Posterior cingulate gyrus (tissue), 11 donors: Measurements from ENCODE around the gene MEG3.

Source experiments
- DNase-seq, 10 donors: peaks; one replicate each; pipeline versions ENCODE4 v3.0.0 to v3.0.0-alpha.2; 2020 to 2021; ENCODE audit warnings: mixed read lengths in 3 of 10
- intact Hi-C: fragments of 100-400 bp; cut with DNase I; formaldehyde crosslinking; loops from one replicate; pipeline ENCODE4 v1.15.1; 2023

MEG3 gene

DNA sequence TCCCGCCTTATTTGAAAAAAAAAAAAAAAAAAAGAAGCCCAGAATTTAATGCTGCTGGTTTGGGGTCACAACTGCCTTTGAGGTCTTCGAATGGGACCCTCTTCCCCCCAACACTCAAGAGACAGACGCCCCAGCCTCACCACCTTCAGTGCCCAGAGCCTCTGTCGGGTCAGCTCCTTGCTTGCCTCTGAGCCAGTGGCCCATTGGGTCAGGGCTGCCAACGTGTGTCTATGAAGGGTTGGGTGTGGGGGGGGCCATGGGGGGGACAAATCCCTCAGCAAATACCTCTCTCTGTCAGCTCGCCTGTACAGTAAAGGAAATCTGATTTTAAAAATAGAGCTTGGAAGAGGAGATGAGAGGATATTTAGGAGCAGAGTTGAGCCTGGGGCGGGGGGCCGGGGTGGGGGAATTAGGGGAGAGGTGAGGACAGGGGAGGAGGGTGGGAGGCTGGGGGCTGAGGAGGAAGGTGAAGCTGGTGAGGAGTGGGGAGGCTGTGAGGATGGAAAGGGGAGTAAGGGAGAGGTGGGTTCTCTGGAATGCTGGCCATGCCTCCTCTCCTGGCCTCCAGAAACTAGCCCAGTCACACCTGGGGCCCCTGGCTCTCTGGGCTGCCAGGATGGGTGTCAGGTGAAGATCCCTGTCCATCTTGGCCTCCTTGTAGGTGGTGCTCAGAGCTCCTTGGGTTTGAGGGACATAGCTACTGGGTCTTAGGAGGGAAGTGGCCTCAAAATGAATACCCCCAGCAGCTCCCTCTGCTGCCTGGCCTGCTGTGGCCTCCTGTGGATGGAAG, 64.3 kb downstream of the MEG3 start:
- intact Hi-C loops: no loop called here
- peak in 4 of 10 donors; percentile 2 to 57 (median 28) for DNase-seq

DNA sequence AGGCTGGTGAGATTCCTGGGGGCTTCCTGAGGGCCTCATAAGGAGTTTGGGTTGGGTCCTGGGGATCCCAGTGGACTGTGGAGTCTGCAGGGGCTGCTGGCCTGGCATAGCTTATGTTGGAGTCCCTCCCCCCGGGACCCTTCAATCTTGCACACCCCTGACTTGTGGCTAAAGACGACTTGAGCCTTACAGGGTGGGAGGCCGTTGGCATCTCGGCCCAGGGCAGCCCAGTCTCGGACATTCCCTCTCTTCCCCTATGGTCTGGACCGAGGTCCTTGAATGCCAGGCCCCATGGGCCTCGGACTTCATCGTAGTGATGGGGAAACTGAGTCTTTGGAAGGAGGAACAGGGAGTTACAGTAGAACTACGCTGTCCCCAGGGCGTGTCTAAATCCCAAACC, 65.1 kb downstream of the MEG3 start:
- peak in 2 of 10 donors; percentile 3 to 22 for DNase-seq
- intact Hi-C loops: no loop called here

DNA sequence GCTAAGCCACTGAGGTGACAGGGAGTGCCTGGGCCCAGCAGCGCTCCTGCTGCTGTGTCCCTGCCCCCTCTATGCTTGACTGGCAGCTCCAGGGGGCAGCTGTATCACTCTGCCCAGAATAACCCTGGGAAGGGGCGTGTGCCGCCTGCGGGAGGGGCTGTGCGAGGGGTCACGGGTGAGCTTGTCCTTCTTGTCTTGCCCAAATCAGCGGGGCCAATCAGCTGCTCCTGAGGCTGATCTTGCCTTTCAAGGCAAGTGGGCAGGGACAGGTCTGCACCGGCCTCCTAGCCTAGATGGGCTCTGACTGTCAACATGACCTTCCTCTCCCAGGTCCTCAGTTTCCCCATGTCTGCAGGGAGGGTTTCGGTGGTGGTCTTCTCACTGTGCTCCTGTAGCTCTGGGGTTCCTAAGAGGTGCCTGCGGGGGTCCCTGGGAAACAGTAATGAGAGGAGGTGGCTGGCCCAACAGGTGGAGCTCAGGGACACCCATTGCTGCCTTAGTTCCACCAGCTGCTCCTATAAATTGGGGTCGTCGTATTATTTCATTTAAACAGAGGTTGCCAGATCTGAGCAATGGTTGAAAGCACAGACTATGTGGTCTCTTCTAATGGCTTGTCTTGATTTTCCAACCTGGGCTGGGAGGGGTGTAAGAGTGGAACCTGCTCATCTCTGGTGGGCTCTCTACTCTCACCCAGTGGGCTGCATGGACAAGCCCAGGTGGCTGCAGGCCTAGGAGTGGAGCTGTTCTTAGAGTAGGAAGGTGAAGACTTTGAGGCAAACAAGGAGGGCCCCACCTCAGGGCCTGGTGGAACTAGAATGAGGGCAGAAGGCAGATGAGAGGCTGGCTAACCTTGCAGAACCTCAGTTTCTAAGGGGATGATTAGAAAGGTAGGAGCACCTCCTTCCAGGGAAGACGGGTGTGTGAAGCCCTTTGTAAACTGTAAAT, 65.9 kb downstream of the MEG3 start:
- peak in 4 of 10 donors; percentile 4 to 77 (median 58) for DNase-seq
- intact Hi-C loops: no loop called here

DNA sequence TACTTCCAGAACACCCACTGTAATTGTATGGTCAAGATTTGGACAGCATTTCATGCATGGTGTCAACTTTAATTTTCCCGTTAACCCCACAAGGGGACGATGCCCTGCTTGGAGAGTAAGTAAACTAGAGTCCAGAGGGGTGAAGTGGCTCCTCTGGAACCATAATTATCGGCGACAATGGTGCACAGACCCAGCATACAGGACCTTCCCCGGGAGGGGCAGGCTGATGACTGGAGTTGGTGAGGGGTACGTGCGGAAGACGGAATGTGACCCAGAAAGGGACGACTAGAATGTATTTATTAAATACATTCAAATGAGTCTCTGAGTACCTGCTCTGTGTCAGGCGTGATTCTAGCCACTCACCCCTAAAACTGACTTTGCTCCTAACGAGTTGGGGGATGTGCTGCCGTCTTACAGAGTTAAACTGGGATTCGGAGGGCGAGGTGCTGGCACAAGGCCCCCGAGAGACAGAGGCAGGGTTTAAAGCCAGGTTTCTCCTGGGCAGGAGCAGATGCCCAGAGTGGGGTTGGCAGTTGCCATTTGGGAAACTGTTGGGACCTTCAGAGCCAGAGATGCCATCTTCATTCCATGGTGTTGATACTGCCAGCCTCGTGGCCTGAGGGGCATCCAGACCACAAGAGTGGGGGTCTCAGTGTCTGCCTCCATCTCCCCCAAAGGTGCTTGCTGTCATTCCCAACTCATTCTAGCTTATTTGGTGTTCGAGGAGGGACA, 66.7 kb downstream of the MEG3 start:
- DNase-seq: peak in 3 of 10 donors; percentile 2 to 54 (median 52)
- intact Hi-C loops: no loop called here

DNA sequence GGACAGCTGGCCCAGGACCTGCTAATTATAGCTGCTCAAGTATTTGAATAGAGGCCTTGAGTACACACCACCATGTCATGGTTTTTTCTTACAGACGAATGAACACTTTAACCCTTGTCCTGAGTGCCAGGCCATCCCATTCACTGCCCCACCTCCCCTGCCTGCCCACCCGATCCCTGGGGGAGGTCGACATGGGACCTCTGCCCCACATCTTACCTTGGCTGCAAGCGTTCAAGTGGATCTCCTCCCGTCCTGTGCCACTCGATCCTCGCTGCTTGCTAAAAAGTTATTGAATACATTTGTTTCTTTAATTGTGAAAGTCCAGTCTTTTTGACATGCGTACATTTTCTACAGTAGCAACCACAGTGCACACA, 67.3 kb downstream of the MEG3 start:
- intact Hi-C loops: no loop called here
- peak in 3 of 10 donors; percentile 4 to 76 (median 22) for DNase-seq

DNA sequence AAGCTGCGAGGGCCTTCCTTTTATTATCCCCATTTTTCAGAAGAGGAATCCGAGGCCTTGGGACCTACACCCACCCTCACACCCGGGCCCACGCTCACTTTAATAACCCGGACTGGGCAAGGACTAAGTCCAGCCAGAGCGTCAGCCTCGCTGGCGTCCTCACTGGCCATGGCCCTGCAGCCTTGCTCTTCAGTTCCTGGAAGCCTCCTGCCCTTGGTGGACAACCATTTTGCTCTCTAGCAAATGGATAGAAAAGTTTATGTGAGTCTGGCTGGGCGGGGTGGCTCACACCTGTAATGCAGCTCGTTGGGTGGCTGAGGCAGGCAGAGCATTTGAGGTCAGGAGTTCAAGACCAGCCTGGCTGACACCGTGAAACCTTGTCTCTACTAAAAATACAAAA, 67.8 kb downstream of the MEG3 start:
- DNase-seq: peak in 3 of 10 donors; percentile 2 to 55 (median 50)
- intact Hi-C loops: no loop called here

DNA sequence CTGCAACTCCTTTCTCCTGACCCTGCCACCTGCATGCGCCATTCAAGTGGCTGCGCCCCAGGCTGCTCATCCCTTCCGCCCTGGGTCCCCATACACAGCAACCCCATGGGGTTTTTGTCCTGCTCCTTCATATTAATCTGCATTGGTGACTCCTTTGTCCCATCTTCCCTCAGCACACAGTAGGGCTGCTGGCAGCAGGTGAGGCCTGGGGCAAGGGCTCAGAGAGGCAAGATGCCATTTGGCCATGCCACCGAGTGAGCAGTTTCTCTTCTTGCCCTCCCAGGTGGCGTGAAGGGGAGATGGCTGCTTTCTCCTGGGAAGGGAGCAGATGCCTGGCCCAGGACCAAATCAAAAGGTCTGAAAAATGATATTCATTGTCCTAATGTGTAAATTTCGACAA, 68.5 kb downstream of the MEG3 start:
- peak in 2 of 10 donors; percentile 2 to 28 for DNase-seq
- intact Hi-C loops: no loop called here

DNA sequence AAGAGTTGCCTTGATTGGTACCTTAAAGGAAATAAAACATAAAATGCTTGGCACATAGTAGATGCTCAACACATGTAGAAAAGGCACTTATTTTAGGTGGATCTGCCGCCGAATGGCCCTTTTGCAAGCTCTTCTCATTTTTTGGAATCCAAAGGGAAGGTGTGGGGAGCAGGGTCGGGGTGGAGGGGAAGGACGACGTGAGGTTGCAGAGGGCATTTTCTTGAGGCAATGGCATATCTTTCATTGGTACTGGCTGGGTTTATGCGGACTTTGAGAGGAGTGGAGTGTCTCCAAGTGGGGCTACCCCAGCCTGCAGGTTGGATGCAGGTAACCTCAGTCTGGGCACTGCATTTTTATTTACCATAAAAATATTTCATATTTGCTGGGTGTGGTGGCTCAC, 69.5 kb downstream of the MEG3 start:
- intact Hi-C loops: no loop called here
- peak in 1 of 10 donors; percentile 0 for DNase-seq

DNA sequence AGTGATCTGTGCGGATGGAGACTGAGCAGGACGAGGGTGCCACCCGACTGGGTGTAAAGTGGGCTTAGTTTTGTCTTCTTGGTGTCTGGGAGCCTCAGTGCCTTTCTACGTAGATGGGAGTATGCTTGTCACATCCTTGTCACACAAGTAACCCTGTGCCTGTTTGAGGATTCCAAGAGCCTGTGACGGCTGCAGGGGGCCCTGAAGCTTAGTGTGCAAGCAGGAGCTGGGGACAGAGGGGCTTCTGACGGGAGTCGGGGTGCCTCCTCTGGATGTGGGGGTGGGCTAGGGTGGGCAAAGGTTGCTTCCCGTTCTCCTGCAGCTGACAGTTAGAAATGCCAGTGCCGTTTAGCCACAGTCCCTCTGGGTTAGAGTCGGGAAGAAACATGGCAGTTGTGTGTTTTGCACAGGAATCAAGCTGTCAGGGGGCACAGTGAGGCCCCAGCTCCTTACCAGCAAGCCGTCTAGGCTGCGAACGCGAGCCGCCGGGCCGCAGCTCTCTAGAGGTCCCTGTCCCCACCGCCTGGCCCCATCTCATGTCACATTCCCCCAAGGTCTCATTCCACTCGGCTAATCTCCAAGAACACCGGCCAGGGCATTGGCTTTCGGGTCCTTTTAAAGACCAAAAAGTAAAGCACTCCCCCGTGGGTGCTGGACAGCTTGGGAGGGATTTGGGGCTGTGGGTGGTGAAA, 70.6 kb downstream of the MEG3 start:
- peak in 4 of 10 donors; percentile 5 to 66 (median 40) for DNase-seq
- intact Hi-C loops: no loop called here

DNA sequence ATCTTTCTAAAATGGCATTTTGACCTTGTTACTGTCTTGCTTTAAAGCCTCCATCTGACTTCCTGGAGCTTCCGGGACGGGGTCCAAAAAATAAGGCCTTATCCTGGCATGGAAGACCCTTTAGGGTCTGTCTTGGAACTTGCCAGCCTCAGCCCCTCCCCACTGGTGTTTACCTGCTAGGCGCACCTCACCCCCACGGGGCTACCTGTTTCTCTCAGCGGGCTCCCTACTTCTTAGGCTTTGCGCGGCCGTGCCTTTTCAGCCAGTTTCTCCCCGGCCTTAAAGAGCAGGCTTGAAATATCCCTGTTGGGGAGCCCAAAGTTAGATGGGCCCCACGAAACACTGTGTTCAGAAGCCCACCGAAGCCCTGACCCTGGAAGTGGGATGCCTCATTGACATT, 72.5 kb downstream of the MEG3 start:
- intact Hi-C loops: no loop called here
- DNase-seq: peak in 4 of 10 donors; percentile 12 to 55 (median 29)

DNA sequence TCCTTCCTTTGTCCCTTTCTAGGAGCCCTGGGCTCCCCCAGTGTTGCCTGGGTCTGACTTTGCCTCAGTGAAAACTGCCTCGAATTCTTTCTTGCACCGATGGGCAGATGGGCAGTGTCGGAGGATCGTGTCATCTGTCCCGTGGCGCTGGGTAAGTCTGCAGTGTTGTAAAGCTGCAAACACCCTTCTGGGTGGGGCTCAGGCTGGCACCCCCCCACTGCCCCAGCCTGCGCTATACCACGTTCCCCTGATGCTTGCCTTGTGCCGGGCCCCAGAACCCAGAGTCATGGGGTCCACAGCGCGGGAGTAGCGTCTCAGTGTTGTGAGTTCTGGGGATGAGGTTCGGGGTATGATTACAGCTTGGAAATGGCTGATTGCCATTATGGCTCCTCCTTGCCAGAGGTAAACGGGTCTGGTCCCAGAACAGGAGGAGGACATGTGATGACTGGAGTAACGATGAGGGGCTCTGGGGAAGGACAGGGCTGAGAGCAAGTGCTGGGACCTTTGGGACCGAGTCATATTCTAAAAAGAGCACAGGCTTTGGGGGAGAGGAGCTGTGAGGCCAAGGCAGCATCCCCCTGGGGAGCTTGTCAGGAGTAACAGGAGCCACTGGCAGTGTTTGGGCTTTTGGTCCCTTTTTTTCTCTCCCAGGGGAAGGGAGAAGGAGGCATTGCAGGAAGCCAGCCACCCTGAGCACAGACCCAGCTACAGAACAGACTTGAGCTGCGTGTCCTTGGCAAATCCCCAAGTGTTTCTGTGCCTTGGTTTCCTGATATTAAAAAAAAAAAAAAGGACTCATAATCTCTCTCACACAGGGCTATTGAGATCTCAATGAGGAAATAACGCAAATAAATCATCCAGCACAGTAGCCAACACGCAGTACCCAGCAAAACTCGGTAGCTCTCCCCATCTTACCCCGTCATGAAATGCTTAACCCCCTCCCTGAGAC, 73.3 kb downstream of the MEG3 start:
- peak in 4 of 10 donors; percentile 14 to 62 (median 49) for DNase-seq
- intact Hi-C loops: no loop called here

DNA sequence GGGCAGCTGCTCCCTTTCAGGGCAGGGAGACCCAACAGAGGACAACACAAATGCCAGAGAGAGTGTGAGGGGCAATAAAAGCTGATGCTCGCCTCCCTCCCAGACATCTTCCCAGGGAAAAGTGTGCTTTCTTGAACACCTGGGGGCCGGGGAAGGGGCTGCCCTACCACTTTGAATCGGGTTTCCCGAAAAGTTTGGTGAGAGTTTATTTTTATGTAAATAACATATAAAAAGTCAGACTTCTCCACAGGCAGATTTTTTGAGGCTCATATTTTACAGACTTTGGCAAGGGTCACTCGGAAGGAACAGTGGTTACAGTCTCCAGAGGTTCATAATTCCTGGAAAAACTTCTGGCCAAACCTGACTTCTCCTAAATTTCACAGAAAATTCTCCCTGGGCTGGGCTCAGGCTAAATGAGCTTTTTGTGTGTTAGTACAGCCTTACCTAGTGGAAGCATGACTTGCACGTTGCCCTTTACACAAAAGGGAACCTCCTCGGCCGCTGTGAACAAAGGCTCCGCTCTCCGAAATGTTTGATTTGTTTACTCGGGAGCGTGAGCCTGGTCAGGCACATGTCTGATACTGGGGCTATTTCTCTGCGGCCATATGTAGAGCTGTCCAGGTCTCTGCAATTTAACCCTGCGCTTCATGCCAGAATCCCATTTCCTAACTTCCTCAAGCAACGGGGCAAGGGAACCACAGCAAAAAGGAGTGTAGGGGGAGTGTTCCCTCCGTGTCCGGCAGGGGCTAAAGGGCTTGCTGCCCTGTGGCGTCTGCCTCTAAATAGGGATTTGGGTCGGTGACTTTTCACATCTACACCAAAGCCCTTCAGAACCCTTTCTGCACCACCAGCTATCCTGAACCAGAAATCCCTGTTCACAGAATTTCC, 74.2 kb downstream of the MEG3 start:
- DNase-seq: peak in 4 of 10 donors; percentile 1 to 70 (median 58)
- intact Hi-C loops: loop anchor here (10.0 kb wide), 1 partner anchor 335 kb away; no protein-coding TSS in a partner anchor

DNA sequence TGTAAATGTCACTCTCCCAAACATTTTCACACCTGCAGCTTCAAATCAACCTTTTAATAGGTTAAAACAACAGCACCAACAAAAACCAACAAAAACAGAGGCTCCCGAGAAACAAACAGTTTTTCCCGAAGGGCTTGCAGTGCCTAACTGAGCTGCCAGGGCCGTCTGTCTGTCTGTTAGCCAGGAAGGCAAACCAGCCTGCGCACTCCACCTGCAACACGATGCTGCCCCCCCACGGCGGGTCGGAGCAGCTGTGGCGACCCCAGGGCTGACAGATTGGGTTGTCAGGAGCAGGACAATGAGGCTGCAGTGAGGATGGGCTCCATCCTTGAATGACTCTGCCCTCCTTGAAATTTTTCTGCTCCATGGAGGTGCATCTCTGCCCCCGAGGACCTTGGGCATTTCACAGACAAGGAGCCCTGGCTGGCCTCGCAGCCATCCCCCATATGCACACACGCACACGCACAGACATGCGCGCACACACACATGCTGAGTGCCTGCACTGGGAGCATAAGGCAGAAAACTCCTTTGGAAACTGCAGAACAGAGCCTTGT, 75.0 kb downstream of the MEG3 start:
- intact Hi-C loops: loop anchor here (10.0 kb wide), 1 partner anchor 334 kb away; no protein-coding TSS in a partner anchor
- DNase-seq: peak in 5 of 10 donors; percentile 32 to 91 (median 41)

DNA sequence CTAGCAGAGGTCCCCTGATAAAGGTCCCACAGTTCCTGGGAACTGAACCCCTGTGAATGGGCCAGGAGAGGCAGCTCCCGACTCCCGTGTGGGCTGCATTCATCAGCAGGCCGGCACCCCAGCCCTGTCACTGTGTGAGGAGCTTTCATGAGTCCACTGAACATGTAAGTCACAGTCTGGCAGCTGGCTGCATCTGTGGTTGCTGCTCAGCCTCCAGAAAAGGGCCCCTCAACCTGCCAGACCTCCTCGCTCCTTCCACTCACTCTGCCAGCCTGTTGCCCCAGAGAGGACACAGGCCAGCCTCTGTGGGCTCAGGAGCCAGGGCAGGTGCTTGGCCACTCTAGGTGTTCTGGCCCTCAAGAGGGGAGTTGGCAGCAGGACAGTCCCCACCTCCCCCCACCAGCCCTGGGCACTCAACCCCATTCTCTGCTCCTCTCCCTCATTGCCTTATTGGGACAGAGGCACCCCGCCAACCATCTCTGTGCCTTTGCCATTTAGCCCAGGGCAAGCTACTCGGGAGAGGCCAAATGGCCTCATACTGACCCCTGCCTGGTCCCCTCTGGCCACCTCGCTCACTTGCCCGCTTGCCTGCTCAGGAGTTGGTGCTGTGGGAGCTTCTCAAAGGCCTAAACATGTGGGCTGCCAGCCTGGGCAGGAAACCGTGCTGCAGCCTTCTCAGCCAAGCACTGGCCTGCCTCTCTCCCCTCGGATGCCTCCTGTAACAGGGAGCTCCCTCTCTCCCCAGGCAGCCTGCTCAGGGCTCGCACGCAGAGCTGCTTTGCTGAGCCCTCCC, 75.7 kb downstream of the MEG3 start:
- intact Hi-C loops: loop anchor here (10.0 kb wide), 1 partner anchor 333 kb away; no protein-coding TSS in a partner anchor
- peak in 2 of 10 donors; percentile 82 to 86 for DNase-seq

DNA sequence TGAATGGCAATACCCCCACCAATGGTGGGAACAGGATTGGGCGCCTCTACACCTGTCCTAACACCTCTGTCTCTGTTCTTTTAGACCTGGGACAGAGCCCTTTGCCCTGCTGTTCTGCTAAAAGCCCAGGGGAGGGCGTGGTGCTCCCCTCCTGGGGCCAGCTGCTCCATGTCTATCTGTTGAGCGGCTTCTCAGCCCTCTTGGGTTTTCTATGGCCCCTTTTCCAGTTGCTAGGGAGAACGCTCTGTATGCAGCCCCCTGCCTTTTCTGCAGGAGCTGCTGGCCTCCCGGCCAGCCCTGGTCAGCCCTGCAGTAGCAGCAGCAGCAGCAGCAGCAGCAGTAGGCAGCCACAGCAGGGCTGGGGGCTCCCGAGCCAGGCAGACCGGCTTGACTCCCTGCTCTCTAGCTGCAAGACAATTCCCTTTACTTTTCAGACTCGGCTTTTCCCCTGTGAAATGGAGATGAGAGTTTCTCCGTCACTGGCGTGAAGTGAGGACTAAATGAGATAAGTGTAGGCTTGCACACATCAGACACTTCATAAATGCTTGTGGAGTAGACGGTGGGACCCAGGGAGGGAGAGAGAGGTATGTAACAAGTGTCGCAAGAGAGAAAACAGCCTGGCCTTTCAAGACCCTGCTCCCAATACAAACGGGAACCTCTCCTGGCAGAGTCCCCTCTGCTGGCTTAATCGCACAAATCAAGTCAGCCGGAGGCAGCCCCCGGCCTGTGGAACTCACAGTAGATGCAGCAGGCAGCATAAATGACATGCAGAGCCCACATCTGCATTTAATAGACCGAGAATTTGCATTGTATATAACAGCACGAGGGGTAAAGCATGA, 76.6 kb downstream of the MEG3 start:
- intact Hi-C loops: loop anchor here (10.0 kb wide), 1 partner anchor 332 kb away; no protein-coding TSS in a partner anchor
- peak in 2 of 10 donors; percentile 36 to 74 for DNase-seq
